ENCODE results near the gene PUM2. TPM values are rescaled to one million over a fixed set of nuclear protein-coding genes. Genes with fewer than 3 reads are reported as not detected.
A peak's percentile ranks its signal among the peaks of the same experiment; 100 is the strongest.

PUM2 gene
- total and polyA plus RNA-seq, 4 donors, result 27.4 to 145 (median 51.0) TPM

GRCh38 chr2:20220806-20221554, 129.7 kb downstream of the PUM2 start:
- H3K4me1 ChIP-seq (ENCODE audit: control insufficient read depth in 5 of 5, insufficient read depth in 5 of 5, low read length in 5 of 5), result peaks cover 0 to 18% (median 6%) of the 10 kb centered on the region in 5 donors
- H3K4me3 ChIP-seq, result no peak overlapping the region
- H3K9ac ChIP-seq (ENCODE audit: insufficient read depth in 1 of 2, low read length in 2 of 2), result no peak overlapping the region
- H3K9me3 ChIP-seq (ENCODE audit: control insufficient read depth in 4 of 4, insufficient read depth in 3 of 4, low read length in 3 of 4), result no peaks in the 10 kb centered on the region
- no peak for ATAC-seq (ENCODE audit: insufficient read depth, low FRiP score)
- no peaks in the 10 kb centered on the region for H3K36me3 ChIP-seq (ENCODE audit: control insufficient read depth in 4 of 4, insufficient read depth in 4 of 4, low read length in 4 of 4)
- peak overlapping the region in 1 of 2 donors; percentile 52 for H3K27ac ChIP-seq (ENCODE audit: low read depth in 1 of 2, low read length in 1 of 2)
- H3K27me3 ChIP-seq (ENCODE audit: control insufficient read depth in 3 of 3, insufficient read depth in 3 of 3, low read length in 2 of 3), result no peaks in the 10 kb centered on the region
- DNase-seq, result no peak
- TF ChIP-seq CTCF (IDR thresholded peaks at IDR 0.05; ENCODE audit: control extremely low read depth, extremely low read depth), result no peak
- WGBS, 2 donors, result 53 to 82% methylated on average over 3 of the region's 3 CpGs

DNA sequence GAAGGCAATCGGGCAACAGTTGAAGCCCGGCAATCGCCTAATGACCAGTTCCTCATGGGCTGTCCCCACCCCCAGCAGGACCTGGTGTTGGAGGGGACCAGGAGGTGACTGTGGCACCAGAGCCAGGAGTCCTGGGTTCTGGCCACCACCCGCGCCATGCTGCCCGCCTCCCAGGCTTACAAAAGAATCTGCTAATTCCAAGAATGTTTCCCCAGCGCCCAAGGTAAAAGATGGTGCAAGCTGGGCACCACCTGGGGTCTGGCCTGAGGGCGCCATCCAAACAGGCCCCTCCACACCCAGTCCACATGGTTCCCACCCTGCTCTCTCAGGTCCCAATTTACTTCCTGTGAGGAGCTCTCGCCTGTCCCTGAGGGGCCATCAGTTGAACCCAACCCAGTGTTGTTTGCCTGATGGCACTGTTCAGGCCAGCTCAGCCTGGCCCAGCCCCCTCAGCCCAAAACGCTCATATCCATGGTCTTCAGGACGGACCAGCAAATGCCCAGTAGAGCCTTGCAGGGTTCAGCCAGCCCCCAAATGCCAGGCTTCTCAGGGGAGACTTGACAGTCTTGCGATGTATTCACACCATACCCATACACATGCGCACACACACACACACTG, 130.8 kb downstream of the PUM2 start:
- Histone ChIP-seq H3K27ac (ENCODE audit: low read depth in 1 of 2, low read length in 1 of 2) (peak overlapping the region in 1 of 2 donors; percentile 37), H3K9ac (ENCODE audit: insufficient read depth in 1 of 2, low read length in 2 of 2) (no peak overlapping the region), H3K27me3 (ENCODE audit: control insufficient read depth in 3 of 3, insufficient read depth in 3 of 3, low read length in 2 of 3) (no peaks in the 10 kb centered on the region), H3K36me3 (ENCODE audit: control insufficient read depth in 4 of 4, insufficient read depth in 4 of 4, low read length in 4 of 4) (no peaks in the 10 kb centered on the region), H3K4me1 (ENCODE audit: control insufficient read depth in 5 of 5, insufficient read depth in 5 of 5, low read length in 5 of 5) (peaks cover 0 to 13% (median 6%) of the 10 kb centered on the region in 5 donors), H3K4me3 (no peak overlapping the region), H3K9me3 (ENCODE audit: control insufficient read depth in 4 of 4, insufficient read depth in 3 of 4, low read length in 3 of 4) (no peaks in the 10 kb centered on the region)
- no peak for TF ChIP-seq CTCF (IDR thresholded peaks at IDR 0.05; ENCODE audit: control extremely low read depth, extremely low read depth)
- ATAC-seq (ENCODE audit: insufficient read depth, low FRiP score), result no peak
- WGBS, 2 donors, result 94 to 95% methylated on average over 13 of the region's 13 CpGs
- DNase-seq, result no peak

- Histone ChIP-seq H3K4me1 (ENCODE audit: control insufficient read depth in 5 of 5, insufficient read depth in 5 of 5, low read length in 5 of 5) (peaks cover 0 to 17% (median 6%) of the 10 kb centered on the region in 5 donors), H3K27ac (ENCODE audit: low read depth in 1 of 2, low read length in 1 of 2) (peak overlapping the region in 1 of 2 donors; percentile 75), H3K36me3 (ENCODE audit: control insufficient read depth in 4 of 4, insufficient read depth in 4 of 4, low read length in 4 of 4) (no peaks in the 10 kb centered on the region), H3K27me3 (ENCODE audit: control insufficient read depth in 3 of 3, insufficient read depth in 3 of 3, low read length in 2 of 3) (no peaks in the 10 kb centered on the region), H3K4me3 (no peak overlapping the region), H3K9ac (ENCODE audit: insufficient read depth in 1 of 2, low read length in 2 of 2) (no peak overlapping the region), H3K9me3 (ENCODE audit: control insufficient read depth in 4 of 4, insufficient read depth in 3 of 4, low read length in 3 of 4) (no peaks in the 10 kb centered on the region)
- ATAC-seq (ENCODE audit: insufficient read depth, low FRiP score) (no peak), DNase-seq (no peak)
- WGBS, 2 donors, result 80 to 88% methylated on average over 20 of the region's 20 CpGs
- no peak for TF ChIP-seq CTCF (IDR thresholded peaks at IDR 0.05; ENCODE audit: control extremely low read depth, extremely low read depth)
These were observed 132.0 kb downstream of the PUM2 start for GRCh38 chr2:20218331-20219320.

All from lung (tissue), 12 donors.